Right forelimb (tissue), 1 donor: Measurements from ENCODE around the gene PPIP5K1.

ENCODE experiments used
- DNase-seq: peaks from one replicate; pipeline ENCODE4 v3.0.0-alpha.2; 2018

The PPIP5K1 gene

DNA sequence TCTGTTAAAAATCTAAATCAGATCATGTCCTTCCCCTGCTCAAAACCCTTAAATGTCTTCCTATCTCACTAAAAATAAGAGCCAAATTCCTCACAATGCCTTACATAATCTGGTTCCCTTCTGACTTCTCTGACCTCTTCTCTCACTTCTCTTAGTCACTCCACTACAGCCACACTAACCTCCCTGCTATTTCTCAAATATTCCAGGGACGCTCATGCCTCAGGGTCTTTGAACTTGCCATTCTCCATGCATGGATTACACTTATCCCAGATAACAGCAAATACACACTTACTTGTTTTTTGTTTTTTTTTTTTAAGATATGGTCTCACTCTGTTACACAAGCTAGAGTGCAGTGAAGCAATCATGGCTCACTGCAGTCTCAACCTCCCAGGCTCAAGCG is 105.6 kb downstream of the PPIP5K1 start:
- no peak for DNase-seq
